NCI-H524 treated with DMSO at 0.1 percent for 48 hours (cell line): ENCODE data around the gene PFKM.
"Not testable (repeated sequence)": the region's sequence is repeated elsewhere in the genome, so short reads cannot be mapped to it uniquely, and the experiment has no call there.

ENCODE experiments used
- DNase-seq: peaks from one replicate; lab custom pipeline; 2025; lab: John Stamatoyannopoulos, UW

Gene PFKM

DNA sequence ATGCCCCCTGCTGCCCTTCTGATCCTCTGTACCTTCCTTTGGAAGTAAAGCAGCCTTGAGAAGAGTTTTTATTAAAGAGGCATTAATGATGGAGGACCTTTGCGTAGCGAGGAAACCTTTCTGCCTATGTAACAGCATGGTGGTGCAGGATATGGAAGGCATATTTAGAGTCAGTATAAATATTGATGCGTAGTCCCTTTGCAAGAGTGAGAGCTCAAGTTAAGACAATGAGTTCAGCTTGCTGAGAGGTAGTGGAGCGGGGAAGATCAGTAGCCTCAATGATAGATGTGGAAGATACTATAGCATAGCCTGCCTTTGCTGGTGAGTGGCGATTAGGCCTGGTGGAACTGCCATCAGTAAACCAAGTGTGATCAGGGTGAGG, 7.9 kb upstream of the PFKM start:
- DNase-seq = not testable (repeated sequence)

DNA sequence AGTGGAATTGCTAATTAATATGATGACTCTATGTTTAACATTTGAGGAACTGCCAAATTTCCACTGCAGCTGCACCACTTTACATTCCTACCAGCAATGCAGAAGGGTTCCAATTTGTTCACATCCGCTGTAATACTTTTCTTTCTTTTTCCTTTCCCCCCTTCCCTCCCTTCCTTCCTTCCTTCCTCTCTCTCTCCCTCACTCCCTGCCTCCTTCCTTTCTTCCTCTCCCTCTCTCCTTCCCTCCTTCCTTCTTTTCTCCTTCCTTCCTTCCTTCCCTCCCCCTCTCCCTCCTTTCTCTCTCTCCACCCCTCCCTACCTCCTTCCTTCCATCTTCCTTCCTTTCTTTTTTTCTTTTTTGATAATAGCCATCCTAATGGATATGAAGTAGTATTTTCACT, 3.2 kb upstream of the PFKM start:
- no peak for DNase-seq

DNA sequence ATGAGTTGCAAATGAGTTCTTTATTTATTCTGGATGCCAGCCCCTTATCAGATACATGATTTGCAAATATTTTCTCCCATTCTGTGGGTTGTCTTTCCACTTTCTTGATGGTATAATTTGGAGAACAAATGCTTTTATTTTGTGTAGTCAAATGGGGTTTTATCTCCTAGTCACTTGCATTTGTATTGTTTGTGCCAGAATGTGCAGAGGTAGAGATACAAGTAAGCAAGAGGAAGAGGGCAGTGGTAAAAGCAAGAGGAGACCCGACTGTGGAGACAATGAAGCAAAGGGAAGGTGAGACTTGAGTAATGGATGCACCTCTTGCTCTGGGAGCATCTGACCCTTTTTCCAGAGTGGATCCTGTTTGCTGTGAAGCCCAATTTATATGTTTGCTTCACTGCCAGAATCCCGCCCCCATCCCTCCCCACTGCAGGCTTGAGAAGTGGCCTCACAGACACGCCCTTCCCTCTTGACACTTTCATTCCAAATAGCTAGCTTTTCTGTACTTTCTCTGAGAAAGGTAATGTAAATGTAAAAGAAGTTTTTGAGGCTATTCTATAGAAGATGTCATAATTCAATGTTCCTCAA, 786 bp upstream of the PFKM start:
- DNase-seq = no peak

DNA sequence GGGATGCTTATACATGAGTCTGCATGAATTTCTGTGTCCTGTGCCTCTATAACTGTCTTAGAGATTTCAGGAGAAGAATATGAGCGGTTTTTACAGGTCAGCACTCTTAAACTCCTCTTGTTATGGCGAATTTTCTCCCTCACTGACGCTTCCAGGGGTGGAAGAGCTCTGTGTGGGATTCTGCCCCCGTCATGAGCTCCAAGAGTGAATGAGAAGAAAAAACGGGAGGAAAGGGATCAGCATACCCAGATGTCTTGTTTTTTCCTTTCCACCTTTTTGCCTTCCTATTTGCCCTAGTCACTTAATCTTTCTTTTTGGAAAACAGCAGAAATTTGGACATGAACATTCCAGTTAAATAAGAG, 651 bp downstream of the PFKM start:
- DNase-seq = no peak

DNA sequence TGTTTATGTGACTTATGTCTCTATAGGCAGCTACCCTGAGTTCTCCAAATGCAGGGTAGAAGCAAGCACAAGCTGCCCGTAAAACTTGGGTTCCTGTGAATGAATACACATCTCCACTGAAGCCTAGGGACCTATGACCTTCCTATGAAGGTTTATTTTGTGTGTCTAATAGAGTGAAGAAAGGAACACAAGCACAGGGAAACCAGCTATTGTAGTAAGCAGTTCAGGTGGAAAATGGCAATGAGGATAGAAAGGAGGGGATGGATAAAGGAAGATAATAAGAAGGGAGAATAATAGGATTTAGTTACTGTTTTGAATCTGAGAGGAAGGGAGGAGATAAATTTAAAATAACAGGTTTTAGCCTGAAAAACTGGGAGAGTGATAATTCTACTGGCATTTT, 2.4 kb downstream of the PFKM start:
- no peak for DNase-seq

DNA sequence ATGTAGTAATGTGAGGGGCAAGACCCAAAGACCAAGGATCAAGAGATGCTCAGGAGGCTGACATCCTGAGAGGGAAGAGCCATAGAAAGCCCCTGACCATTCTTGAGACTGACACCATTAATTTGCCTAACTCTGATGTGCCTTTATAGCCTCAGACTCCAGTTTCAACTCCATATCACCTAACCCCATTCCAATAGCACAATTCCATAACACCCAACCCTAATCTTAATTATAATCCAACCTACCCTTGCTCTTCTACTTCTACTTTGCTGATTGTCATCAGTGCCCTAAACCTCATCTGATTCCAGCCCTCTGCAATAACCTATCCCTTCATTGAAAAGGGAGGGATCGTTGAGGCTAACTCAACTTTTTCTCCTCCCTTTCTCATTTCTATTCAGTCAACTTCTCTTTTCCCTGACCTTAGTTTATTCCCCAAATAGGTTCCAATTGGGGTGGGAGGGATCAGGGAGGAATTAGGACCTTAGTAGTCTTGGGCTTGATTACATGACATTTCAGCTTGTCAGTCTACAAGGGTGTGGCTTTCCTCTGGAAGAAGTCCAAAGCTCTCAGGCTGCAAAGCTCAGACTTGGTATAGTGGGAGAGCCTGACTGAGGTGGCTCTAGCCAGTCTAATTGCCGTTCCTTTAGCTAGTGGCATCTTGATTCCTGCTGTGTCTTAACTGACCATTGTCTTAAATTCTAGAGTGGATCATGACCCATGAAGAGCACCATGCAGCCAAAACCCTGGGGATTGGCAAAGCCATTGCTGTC, 3.1 kb downstream of the PFKM start:
- no peak for DNase-seq

DNA sequence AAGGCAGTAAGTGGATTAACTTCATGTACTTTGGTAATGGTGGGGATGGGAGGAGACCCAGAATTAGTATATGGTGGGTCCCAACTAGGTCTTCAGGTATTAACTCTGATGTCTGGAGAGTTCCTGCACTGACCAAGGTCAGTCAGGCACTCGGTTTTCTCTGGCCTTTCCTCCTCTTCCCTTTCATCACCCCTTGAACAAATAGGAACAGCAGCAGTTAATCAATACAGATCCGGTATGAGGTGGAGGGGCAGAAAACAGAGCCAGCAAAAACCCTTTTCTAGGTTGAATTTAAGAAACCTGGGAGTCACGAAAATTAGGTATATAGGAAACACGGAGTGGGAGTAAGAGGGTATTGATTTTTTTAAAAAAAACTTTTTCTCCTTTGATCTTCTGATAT, 4.0 kb downstream of the PFKM start:
- DNase-seq = no peak

DNA sequence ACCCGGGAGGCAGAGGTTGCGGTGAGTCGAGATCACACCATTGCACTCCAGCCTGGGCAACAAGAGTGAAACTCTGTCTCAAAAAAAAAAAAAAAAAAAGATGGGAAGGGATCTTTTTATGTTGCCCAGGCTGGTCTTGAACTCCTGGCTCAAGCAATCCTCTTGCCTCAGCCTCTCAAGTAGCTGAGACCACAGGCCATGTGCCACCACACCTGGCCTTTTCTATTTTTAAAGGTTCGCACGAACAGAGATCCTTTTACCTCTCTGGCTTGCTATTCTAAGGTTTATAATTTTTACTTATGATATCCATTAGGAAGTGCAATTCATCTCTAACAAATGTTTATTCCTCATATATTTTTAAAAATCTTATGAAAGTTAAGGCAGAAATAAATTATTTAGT, 6.4 kb downstream of the PFKM start:
- not testable (repeated sequence) for DNase-seq

DNA sequence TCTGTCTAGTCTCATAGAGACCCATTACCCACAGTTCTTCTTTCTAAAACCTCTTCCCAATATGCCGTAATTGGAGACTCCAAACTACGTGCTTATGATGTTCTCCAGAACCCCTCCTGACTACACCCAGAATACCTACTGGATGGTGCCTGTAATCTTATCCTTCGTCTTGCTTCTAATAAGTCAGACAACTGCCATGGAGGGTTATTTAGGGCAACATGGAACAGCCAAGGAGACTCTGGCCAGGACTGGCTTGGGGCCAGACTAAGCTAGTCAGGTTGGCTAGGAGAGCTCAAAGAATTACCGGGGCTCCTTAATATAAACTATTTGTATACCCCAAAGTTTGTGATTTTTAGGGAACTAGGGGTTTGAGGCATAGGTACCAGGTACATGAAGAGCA, 6.8 kb downstream of the PFKM start:
- no peak for DNase-seq

DNA sequence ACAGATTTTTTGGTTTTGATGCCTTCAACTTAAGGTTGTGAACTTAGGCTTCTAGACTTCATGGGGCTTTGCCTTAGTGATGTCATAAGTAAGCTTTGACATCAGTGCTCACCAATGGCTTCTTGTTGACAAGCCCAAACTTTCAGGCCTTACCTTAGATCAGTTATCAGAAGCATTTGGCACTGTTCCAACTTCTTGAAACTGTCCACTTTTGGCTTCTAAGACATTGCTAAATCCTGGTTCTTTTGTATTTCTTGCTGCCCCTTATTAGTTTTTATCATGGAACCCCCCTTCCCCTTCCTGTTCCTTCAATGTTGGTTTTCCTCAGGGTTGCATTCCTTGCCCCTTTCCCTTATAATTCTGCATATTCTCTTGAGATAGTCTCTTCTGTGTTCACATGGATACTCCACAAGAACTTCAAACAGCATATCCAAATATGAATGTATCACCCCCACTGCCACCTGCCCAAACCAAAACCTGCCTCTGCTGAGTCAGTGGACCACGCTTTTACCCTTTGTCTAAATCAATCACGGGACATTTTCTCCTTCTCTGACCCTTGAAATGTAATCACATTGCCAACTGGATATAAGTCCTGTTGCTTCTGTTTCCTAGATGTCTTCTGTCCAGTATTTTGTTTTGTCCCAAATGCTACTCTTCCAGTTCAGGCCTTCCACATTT, 7.9 kb downstream of the PFKM start:
- no peak for DNase-seq

DNA sequence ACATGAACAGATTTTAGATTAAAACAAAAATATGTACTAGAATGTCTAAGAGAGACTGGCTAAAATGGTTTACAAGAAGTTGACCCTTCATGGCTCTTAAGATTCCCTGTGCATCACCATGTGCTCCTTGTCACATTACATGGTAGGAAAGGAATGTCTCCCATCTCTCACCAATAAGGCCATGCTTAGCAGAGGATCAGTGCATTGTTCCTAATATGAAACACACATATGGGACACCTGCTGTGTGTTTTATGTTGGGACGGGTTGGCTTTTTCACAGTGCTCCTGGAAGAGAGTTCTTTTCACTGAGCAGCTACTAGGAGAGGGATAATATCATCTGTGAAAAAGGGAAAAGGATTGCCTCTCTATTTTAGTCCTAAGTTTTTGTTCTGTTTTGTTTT, 9.6 kb downstream of the PFKM start:
- DNase-seq = no peak

DNA sequence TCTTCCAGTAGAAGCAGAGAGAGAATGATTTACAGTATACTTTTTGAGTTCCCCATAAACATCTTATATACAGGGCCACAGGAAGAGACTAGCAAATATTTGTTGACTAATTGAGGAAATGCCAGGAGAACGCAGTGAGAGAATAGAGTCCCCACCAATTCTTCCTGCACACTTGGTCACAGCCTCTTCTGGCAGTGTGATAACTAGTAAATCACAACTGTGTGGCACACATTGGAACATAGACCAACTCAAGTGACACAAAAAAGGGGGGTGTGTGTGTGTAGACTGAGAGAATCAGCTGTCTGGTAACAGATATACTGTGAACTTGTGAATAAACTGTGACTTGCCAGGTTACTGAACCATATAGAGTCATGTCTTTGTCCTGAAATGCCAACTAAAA, 10.2 kb downstream of the PFKM start:
- DNase-seq = no peak

DNA sequence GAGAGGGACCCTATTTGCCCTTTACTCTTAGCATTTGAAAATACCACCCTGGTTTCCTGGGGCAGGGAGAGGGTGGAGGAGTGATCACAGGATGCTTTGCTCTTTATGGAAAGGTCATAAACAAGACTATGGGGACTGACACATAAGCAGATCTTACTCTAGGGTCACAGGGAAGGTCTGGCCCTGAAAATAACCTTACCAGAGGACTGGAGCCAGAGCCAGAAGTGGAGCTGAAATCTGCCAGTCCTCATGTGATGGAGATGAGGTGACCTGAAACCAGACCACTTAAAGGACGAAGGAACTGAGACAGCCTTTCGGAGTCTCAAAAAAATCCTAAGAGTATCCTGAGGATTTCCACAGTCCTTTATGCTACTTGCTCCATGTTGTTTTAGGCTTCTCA, 12.4 kb downstream of the PFKM start:
- DNase-seq = no peak

DNA sequence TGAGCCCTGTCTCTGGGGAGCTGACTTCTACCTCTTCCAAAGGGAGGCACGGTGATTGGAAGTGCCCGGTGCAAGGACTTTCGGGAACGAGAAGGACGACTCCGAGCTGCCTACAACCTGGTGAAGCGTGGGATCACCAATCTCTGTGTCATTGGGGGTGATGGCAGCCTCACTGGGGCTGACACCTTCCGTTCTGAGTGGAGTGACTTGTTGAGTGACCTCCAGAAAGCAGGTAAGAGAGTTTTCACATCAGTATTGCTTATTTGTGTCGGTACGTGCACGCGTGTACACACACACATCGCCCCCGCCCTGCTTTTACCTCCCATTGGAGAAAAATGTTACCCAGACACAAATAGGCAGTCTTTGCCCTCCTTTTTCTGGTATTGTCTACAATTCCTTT, 13.7 kb downstream of the PFKM start:
- DNase-seq = no peak

DNA sequence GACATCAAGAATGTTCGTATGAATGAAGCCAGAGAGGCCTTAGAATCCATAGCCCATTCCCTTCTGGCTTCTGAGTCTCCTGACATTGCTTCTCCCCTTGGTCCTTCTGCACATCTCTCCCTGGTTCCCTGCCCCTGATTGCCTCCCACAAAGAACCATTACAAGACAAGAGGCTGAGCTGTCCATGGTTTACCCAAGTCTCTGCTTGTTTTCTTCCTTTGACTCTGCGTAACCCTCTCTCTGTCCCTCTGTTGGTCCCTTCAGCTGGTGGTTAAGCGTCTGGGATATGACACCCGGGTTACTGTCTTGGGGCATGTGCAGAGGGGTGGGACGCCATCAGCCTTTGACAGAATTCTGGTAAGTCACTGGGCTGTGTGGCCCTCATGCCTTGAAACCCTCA, 15.9 kb downstream of the PFKM start:
- DNase-seq = no peak

DNA sequence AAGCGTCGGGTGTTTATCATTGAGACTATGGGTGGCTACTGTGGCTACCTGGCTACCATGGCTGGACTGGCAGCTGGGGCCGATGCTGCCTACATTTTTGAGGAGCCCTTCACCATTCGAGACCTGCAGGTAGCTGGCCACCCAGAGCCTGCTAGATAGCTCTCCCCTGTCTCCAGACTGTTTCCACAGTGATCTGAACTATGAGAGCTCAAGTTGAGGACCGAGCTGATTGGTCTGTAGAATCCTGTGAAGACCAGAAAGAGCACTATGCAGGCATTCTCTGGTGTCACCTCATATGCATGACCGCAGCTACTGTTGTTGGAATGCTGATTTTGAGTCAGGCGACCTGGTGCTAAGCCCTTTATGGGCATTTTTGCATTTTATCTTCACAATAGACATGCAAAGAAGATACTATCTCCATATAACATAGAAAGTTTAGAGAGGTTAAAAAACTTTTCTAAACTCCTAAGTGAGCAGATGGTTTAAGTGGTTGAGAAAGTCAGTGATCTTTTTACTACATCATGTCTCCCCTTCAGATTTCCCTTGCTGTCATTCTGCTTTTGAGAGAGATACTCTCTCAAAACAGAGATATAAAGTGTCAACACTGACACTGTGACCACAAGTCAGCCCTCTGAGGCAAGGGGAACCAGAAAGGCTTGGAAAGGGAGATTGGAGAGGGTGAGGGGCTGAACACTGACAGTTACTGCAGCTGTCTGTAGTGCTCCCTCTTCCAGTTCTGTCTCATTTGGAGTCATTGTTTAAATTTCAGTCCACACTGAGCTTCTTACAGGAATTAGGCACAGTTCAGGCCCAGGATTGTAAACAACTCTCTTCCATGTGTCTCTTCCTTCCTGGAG, 23.9 kb downstream of the PFKM start:
- no peak for DNase-seq

DNA sequence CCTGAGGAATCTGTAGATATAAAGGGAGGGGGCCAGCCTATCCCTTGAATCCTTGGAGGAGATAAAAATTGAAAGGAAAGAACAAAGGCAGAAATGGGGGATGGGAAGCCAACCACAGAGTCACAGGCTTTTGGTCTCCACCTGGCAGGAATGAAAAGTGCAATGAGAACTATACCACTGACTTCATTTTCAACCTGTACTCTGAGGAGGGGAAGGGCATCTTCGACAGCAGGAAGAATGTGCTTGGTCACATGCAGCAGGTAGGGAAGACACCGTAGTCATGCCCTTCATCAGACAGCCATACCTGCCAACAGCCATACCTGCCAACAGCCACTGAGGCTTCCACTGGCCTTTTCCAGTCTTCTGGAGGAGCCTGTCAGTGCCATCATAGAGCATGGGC, 24.7 kb downstream of the PFKM start:
- no peak for DNase-seq

DNA sequence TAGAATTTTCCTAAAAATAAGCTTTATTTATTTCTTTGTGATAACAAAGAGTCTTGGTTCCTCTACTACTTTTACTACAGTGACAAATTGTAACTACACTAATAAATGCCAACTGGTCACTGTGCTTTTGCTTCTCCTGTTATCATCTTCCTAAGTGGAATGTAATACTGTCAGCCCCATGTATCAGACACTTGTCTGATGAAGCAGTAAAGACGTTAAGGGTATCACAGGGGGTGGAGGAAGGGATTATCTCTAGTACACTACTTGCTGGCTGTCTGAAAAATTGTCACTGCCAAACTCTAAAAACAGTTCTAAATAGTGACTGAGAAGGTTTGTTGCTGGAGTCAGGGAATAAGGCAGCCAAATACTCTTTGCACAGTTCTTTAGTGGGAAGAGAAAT, 26.8 kb downstream of the PFKM start:
- DNase-seq = no peak

DNA sequence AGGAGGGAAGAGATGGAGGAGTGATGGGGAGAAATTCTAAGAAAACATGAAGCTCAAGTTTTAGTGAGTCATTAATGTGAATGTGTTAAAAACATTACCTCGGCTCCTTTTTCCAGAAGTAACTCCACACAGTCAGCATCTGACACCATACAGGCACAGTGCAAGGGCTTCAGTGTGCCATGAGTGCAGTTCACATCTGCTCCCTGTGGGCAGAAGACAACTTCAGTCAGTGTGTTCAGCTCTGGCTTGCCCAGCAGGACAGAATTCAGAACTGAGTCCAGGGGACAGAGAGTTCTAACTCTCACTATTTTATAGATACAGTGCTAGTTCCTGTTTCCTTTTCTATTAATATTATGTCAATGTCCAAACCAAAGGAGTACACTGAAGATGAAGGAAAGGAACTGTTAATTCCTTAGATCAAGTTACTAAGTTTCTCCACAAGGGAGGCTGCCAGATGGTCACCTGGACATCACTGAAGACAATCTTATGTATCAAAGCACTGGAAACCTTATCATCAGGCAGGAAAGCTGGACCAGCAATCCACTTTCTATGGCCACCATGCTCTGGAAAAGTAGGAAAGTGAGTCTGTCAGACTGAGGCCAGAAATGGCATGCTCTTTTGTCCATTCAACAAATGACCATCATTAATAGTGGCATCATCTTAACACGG, 32.1 kb downstream of the PFKM start:
- no peak for DNase-seq

DNA sequence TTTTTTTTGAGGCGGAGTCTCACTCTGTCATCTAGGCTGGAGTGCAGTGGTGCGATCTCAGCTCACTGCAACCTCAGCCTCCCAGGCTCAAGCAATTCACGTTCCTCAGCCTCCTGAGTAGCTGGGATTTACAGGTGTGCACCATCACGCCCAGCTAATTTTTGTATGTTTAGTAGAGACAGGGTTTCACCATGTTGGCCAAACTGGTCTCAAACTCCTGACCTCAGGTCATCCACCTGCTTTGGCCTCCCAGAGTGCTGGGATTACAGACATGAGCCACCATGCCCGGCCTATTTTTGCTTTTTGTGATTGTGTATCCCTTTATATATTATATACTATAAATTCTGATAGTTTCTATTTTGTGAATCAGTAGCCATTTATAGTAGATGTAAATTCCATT, 36.6 kb downstream of the PFKM start:
- DNase-seq = not testable (repeated sequence)

DNA sequence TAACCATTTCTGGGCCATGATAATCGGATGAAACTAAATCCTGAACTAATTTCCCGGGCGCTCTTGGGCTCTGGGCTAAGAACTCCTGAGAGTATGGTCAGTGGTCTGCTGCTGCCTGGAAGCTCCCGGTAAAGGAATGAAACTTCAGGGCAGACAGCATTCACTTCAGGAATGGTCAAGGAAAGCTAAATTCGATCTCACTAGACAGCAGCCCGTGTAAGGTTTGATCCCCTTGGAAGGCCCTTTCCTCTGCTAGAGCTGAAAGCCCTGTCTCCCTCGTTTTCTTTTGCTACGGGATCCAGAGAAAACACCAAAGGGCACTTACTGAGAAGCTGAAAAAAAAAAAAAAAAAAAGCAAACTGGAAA, 37.5 kb downstream of the PFKM start:
- DNase-seq = no peak
